22Rv1 (cell line): ENCODE results near the gene PRSS12.

Source experiments
- CTCF ChIP-seq: fragments of 450-650 bp; IDR thresholded peaks from 2 replicates; pipeline ENCODE4 v1.5.1; 2017; ENCODE audit warnings: mild to moderate bottlenecking
- ZFX ChIP-seq: fragments of 450-650 bp; IDR thresholded peaks from 2 replicates; pipeline ENCODE4 v1.6.1; 2017; ENCODE audit warnings: antibody characterized with exemption, borderline replicate concordance

GRCh38 chr4:118268780-118269179, 84.0 kb downstream of the PRSS12 start:
- TF ChIP-seq CTCF (no peak), ZFX (no peak)
